ENCODE measurements around the gene RNF220.

RNF220 gene

GRCh38 chr1:44616284-44616990 lies 211.4 kb downstream of the RNF220 start:
- DNase-seq, result no peak

DNA sequence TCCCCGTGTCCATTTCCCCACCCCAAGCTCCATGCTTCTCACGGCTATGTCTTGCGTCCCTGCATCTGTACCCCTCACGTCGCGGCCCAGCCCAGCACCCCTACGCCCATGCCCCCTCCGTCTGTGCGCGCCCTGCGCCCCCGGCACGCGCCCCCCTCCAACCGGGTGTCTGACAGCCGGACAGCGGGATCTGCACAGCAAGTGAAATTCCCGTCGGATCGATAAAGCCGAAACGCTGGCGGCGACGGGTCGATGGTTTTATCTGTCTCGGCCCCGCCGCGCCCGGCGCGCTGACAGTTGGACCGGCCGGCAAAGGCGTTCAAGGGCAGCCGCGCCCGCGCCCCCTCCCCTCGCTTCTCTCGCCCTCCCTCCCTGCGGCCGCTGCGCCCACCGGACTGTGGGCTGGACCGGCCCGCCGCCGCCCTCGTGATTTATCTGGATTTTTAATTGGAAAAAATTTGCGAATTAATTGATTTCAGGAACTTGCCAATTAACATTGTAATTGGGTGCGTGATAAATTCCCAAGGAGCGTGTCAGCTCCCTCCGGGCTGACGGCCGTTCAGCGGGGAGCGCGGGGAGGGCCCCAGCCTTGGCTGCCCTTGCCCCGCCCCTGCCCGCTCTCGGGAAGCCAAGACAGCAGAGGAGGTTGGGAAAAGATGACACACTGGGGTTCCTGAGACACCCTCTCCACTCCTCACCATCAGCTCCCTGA lies 212.1 kb downstream of the RNF220 start:
- DNase-seq, result no peak

GRCh38 chr1:44617703-44618029 lies 212.6 kb downstream of the RNF220 start:
- no peak for DNase-seq

GRCh38 chr1:44619261-44619900 lies 214.3 kb downstream of the RNF220 start:
- DNase-seq, result no peak

DNA sequence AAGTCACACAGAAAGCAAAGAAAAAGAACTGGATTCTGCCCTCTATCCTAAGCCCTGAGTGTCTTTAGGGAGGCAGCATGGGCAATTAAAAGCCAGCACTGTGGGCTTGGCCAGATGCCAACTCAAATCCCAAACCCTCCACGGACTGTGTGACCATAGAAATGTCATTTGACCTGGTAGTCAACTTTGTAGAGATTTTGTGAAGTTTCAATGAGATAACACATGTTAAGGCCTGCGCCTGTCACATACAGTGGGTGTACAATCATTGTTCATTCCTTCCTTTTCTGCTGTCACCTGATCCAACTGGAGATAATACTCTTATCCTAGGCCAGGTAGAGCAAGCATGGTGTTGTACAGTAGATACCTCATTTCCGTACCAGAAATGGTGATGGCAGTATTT lies 215.0 kb downstream of the RNF220 start:
- DNase-seq, result no peak

- DNase-seq, result no peak
These were observed 216.8 kb downstream of the RNF220 start for GRCh38 chr1:44621841-44622286.

DNA sequence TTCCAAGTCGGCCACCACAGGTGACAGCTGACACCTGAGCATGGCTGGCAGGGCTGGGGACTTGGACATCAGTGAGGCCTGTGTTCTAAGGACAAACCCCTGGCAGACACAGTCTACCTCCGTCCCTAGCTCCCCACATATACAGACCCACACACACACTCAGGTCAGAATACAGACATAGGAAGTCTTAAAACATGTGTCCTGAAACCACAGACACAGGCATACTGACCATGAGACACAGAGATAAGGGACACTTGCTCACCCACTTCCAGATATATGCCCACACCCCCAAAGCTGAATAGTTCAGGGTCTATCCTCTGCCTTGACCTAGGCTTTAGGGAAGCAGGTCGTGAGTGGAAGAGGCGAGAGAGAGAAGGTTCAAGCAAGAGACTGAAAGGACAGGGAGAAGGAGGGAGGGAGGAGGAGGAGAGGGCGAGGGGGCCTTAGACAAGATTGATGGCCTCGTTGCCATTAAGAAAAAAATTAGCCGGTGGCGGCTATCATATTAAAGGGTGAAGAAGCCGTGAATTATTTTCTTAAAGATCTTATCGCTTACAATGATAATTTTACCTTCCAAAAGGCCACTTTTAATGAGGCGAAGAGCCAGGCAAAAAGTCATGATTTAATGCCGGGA lies 219.3 kb downstream of the RNF220 start:
- DNase-seq, result no peak

DNA sequence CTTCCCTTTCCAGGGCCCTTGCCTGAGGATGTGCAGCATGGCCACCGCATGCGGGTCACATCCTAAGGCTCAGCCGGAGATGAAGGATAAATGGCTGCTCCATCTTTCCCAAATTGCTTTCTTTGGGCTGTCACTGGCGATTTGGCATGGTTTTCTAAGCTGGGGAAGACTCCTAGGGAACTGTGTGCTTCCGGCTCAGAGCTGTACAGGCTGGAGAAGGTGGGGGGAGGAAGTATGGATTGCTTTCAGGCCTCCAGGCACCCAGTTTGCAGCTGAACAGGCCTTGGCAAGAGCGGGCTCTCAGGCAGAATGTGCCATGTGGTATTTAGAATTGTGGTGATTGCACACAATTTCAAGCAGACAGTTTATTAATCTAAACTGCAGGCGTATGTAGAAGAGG lies 220.3 kb downstream of the RNF220 start:
- no peak for DNase-seq

DNA sequence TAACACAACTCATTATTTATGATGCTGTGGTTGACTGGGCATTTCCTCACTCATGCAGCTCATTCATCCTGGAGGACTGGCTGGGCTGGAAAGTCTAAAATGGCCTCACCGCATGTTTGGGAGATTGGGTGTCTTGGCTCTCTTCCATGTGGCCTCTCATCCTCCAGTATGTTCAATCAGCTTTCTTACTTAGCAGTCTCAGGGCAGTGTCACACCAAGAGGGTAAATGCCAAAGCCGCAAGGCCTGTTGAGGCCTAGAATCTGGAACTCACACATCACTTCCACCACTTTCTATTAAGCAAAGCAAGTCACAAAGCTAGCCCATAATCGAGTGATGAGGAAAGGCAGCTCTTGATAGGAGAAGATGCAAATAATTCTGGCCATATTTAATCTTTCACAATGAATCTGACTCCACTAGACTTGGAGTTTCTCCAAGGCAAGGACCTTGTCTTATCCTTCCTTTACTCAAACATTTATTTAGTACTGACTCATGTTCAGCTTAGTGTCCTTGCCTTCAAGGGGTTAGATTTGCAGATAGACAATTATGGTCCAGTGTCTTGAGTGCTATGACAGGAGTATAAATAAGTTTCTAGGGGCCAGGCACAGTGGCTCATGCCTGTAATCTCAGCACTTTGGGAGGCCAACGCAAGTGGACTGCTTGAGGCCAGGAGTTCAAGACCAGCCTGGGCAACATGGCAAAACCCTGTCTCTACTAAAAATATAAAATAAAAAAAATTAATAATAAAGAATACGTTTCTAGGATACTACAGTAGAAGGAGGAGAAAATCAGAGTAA lies 224.1 kb downstream of the RNF220 start:
- DNase-seq, result no peak

DNA sequence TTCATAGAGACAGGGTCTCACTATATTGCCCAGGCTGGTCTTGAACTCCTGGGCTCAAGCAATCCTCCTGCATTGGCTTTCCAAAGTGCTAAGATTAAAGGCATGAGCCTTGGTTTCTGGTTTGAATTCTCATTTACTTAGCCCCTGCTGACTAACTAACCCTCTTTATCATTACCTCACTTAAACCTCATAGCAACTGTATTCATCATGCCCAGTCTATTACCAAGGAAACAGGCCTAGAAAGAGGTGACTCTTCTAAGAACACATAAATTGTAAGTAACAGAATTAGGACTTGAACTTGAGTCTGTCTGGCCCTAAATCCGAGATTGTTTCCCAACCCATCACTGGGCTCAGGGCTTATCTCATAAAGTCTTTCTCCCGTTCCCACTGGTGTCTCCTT lies 225.1 kb downstream of the RNF220 start:
- no peak for DNase-seq

DNA sequence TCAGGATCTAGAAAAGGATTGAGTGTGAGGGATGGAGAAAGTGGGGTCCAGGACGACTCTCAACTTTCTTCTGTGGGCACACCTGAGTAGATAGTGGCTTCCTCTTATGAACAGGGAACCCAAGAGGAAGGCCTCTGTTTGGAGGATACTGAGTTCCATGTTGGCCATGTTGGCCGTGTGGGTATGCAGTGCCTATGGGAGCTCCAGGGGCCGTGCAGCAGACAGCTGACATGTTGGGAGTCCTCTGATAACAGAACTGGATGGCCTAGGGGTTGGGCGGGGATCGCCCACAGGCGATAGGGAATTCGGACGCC lies 226.2 kb downstream of the RNF220 start:
- DNase-seq, result no peak

- peak; percentile 95 for DNase-seq
These were observed 226.8 kb downstream of the RNF220 start for GRCh38 chr1:44631647-44632539.

GRCh38 chr1:44632598-44632997 lies 227.5 kb downstream of the RNF220 start:
- DNase-seq, result peak; percentile 12

DNA sequence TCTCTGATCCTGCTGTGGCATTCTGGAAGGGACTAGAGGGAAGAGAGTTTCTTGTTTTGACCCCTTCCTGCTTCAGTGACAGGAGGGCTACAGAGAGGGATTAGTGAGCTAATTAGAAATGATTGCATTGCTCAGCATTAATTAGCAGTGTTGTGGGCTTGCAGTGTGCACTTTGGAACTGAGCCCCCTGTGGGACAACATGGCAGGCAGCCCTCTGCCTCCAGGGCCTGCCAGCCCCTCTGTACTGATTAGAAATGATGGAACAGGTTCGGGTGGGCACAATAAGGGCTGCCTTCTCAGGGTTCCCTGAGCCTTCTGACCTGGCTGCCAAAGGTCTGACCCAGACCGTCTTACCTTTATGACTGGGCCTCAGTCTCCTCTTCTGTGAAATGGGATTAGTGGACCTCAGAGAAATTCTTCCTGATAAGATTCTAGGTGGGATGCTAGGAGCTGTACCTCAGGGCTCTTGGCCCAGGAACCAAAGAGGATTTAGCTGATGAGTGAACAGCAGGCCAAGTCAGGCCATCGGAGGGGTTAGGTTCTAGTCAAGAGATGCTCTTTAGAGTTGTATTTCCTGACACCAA lies 229.6 kb downstream of the RNF220 start:
- DNase-seq, result no peak

GRCh38 chr1:44635439-44635838 lies 230.4 kb downstream of the RNF220 start:
- DNase-seq, result no peak

GRCh38 chr1:44636083-44636687 lies 231.1 kb downstream of the RNF220 start:
- DNase-seq, result no peak

- DNase-seq, result no peak
These were observed 231.9 kb downstream of the RNF220 start for GRCh38 chr1:44636688-44637598.

DNA sequence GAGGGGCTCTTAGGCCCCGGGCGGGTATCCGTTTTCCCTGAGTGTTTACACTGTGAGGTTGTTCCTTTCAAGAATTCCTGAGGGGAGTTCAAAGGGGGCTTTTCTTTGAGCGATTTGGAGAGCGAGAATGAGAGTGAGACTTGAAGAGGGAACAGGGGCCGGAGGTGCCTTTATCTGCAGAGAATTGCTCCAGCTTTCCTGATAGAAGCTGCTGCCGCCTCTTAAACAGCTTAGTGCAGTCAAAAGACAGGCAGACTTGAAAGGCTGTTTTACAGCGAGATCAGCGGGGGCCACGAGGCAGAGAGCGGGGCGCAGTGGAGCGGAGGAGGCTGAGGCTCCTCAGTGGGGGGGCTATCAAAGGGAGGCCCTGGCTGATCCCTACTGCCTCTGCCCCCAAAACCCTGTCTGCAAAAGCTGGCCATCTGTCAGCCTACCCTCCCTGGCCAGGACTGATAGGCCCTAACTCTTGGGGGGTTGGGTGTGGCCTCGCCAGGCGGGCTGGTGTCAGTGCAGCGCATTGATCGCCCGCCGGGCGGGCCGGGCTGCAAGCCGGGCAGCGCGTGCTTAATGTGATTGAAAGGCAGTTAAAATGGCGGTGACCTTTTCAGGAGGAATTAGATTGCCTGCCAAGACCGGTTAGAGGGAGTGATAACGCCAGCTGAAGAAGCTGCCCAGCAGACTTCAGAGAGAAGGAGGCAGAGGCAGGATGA lies 232.8 kb downstream of the RNF220 start:
- no peak for DNase-seq

- no peak for DNase-seq
These were observed 235.3 kb downstream of the RNF220 start for GRCh38 chr1:44640200-44640853.
